Adrenal gland (tissue), 5 donors: ENCODE results near the gene GNB5.

Experiments used
- POLR2A ChIP-seq, 2 donors: fragments of 450-650 bp; IDR thresholded peaks; one replicate each; pipeline ENCODE4 v1.6.1; 2017; ENCODE audit warnings: antibody characterized with exemption in 2 of 2, mild to moderate bottlenecking in 2 of 2, moderate library complexity in 1 of 2
- TF ChIP-seq, protein P1 (sequence below), 6 experiments: fragments of 450-650 bp in 4 of 6; fragments of 200-600 bp in 2 of 6; sonication (generic) in 1 of 6; IDR thresholded peaks; 1 replicate in 5 of 6; 2 replicates in 1 of 6; pipeline versions ENCODE4 v1.5.1 to v1.8.0; 2016 to 2021; ENCODE audit warnings: antibody characterized with exemption in 6 of 6, mild to moderate bottlenecking in 2 of 6, moderate library complexity in 1 of 6
- donor health status: DM: no; HTN: no; CAD: no.

DNA sequence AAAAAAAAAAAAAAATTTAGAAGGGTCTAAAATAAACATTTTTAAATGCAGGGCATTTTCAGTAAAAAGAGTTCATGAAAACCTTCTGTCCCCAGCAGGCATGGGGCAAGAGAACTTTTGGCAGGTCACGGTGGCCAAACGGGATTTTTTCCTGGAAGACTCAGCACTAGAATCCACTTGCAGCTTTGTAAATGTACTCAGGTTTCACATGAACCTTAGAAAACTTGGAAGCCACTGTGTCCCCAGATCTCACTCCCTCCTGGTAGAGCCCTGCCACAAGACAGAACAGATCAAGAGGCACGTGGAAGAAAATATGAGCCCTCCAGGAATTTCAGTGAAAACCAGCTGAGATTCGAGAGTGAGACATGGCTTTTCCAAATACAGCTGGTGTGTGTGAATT is 2.1 kb upstream of the GNB5 start:
- TF ChIP-seq POLR2A (IDR thresholded peaks at IDR 0.05): no peak
- TF ChIP-seq, protein P1, sequence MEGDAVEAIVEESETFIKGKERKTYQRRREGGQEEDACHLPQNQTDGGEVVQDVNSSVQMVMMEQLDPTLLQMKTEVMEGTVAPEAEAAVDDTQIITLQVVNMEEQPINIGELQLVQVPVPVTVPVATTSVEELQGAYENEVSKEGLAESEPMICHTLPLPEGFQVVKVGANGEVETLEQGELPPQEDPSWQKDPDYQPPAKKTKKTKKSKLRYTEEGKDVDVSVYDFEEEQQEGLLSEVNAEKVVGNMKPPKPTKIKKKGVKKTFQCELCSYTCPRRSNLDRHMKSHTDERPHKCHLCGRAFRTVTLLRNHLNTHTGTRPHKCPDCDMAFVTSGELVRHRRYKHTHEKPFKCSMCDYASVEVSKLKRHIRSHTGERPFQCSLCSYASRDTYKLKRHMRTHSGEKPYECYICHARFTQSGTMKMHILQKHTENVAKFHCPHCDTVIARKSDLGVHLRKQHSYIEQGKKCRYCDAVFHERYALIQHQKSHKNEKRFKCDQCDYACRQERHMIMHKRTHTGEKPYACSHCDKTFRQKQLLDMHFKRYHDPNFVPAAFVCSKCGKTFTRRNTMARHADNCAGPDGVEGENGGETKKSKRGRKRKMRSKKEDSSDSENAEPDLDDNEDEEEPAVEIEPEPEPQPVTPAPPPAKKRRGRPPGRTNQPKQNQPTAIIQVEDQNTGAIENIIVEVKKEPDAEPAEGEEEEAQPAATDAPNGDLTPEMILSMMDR (IDR thresholded peaks at IDR 0.05): no peak
